ENCODE data around the gene VEZT. TPM values are rescaled to one million over a fixed set of nuclear protein-coding genes. Genes with fewer than 3 reads are reported as not detected.

The VEZT gene
- total RNA-seq, 4 donors from 2014 or later: 64.0 to 117 (median 70.9) TPM

DNA sequence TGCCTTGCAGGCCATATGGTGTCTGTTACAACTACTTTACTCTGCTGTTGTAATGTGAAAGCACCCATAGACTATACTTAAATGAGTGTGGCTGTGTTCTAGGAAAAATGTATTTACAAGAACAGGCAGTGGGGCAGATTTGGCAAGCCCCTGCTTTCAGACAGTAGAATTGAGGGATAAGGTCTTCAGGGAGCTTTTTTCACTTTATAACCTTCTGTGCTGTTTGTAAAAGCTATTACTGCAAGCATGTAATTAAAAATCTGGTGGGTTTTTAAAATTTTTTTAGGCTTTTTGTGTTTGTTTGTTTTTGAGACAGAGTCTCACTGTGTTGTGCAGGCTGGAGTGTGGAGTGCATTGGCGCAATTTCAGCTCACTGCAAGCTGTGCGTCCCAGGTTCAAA lies 73.9 kb downstream of the VEZT start:
- 96% methylated on average over 2 of the region's 2 CpGs for WGBS
- Histone ChIP-seq H3K4me3 (no peak overlapping the region), H3K36me3 (peaks cover 49% of the 10 kb centered on the region), H3K27me3 (no peaks in the 10 kb centered on the region), H3K27ac (no peak overlapping the region), H3K4me1 (no peaks in the 10 kb centered on the region), H3K9me3 (no peaks in the 10 kb centered on the region)
- no peak for DNase-seq (ENCODE audit: low spot score in 2 of 2)
- TF ChIP-seq POLR2A (IDR thresholded peaks at IDR 0.05) (no peak), POLR2AphosphoS5 (IDR thresholded peaks at IDR 0.05) (no peak), EP300 (IDR thresholded peaks at IDR 0.05) (no peak)
- TF ChIP-seq, protein P1, sequence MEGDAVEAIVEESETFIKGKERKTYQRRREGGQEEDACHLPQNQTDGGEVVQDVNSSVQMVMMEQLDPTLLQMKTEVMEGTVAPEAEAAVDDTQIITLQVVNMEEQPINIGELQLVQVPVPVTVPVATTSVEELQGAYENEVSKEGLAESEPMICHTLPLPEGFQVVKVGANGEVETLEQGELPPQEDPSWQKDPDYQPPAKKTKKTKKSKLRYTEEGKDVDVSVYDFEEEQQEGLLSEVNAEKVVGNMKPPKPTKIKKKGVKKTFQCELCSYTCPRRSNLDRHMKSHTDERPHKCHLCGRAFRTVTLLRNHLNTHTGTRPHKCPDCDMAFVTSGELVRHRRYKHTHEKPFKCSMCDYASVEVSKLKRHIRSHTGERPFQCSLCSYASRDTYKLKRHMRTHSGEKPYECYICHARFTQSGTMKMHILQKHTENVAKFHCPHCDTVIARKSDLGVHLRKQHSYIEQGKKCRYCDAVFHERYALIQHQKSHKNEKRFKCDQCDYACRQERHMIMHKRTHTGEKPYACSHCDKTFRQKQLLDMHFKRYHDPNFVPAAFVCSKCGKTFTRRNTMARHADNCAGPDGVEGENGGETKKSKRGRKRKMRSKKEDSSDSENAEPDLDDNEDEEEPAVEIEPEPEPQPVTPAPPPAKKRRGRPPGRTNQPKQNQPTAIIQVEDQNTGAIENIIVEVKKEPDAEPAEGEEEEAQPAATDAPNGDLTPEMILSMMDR (IDR thresholded peaks at IDR 0.05): no peak

DNA sequence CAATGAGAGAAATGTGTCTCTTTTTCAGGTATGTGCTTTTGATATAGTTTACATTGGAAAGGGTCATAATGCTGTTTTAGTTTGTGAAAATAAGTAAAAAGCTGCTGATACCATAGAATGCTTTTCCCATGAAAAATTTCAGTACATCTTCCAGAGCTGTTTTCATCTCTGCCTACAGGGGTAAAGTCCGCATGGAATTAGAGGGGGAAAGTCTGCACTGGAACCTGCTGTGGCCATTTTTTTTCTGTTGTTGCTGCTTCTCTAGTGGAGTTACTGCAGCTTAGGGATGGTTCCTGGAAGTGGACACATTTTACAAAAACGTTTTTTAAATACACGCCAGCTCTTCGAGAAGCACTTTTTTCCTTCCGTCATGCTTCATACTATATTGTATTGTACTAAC lies 81.3 kb downstream of the VEZT start:
- Histone ChIP-seq H3K27me3 (no peaks in the 10 kb centered on the region), H3K4me1 (no peaks in the 10 kb centered on the region), H3K9me3 (no peaks in the 10 kb centered on the region), H3K4me3 (no peak overlapping the region), H3K27ac (no peak overlapping the region), H3K36me3 (peaks cover 70% of the 10 kb centered on the region)
- TF ChIP-seq, protein P1 (IDR thresholded peaks at IDR 0.05): no peak
- TF ChIP-seq POLR2A (IDR thresholded peaks at IDR 0.05): no peak
- TF ChIP-seq POLR2AphosphoS5 (IDR thresholded peaks at IDR 0.05): no peak
- TF ChIP-seq EP300 (IDR thresholded peaks at IDR 0.05): no peak
- no peak for DNase-seq (ENCODE audit: low spot score in 2 of 2)
- 87% methylated on average over 5 of the region's 5 CpGs for WGBS

DNA sequence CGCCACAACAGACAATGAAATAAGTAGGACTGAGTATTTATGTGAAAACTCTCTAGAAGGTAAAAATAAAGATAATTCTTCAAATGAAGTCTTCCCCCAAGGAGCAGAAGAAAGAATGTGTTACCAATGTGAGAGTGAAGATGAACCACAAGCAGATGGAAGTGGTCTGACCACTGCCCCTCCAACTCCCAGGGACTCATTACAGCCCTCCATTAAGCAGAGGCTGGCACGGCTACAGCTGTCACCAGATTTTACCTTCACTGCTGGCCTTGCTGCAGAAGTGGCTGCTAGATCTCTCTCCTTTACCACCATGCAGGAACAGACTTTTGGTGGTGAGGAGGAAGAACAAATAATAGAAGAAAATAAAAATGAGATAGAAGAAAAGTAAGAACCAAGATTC lies 82.7 kb downstream of the VEZT start:
- H3K36me3 ChIP-seq: peaks cover 61% of the 10 kb centered on the region

DNA sequence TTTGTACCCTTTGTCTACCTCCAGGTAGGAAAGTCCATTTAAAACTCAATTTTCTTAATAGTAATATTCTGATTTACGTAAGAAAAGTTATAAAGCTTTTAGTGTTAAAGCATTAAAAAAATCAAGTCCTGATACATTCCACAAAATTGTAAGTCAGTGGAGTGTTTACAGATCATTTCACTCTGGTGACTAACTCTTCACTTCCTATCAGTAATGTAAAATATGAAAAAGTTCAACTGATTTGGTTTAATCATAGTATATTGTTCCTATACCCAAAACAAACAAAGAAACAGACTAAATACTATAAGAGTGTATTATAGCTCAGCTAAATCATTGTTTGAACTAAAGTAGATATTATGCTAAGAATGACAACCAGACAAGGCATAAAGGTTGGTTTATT lies 85.9 kb downstream of the VEZT start:
- TF ChIP-seq POLR2AphosphoS5 (IDR thresholded peaks at IDR 0.05) (no peak), EP300 (IDR thresholded peaks at IDR 0.05) (no peak), POLR2A (IDR thresholded peaks at IDR 0.05) (no peak)
- TF ChIP-seq, protein P1 (IDR thresholded peaks at IDR 0.05): no peak
- H3K27ac ChIP-seq: no peak overlapping the region
- no peak overlapping the region for H3K4me3 ChIP-seq
- WGBS: 97% methylated on average over 1 of the region's 1 CpG
- H3K4me1 ChIP-seq: no peaks in the 10 kb centered on the region
- no peak for DNase-seq (ENCODE audit: low spot score in 2 of 2)
- H3K36me3 ChIP-seq: peaks cover 41% of the 10 kb centered on the region
- no peaks in the 10 kb centered on the region for H3K9me3 ChIP-seq
- no peaks in the 10 kb centered on the region for H3K27me3 ChIP-seq

More for the DNA sequence above, 82.7 kb downstream of the VEZT start:
- H3K9me3 ChIP-seq: no peaks in the 10 kb centered on the region
- H3K4me1 ChIP-seq: no peaks in the 10 kb centered on the region
- no peak for DNase-seq (ENCODE audit: low spot score in 2 of 2)
- no peaks in the 10 kb centered on the region for H3K27me3 ChIP-seq
- TF ChIP-seq EP300 (IDR thresholded peaks at IDR 0.05): no peak
- TF ChIP-seq, protein P1 (IDR thresholded peaks at IDR 0.05): no peak
- no peak for TF ChIP-seq POLR2A (IDR thresholded peaks at IDR 0.05)
- TF ChIP-seq POLR2AphosphoS5 (IDR thresholded peaks at IDR 0.05): no peak
- WGBS: 94% methylated on average over 2 of the region's 2 CpGs
- no peak overlapping the region for H3K4me3 ChIP-seq
- no peak overlapping the region for H3K27ac ChIP-seq

DNA sequence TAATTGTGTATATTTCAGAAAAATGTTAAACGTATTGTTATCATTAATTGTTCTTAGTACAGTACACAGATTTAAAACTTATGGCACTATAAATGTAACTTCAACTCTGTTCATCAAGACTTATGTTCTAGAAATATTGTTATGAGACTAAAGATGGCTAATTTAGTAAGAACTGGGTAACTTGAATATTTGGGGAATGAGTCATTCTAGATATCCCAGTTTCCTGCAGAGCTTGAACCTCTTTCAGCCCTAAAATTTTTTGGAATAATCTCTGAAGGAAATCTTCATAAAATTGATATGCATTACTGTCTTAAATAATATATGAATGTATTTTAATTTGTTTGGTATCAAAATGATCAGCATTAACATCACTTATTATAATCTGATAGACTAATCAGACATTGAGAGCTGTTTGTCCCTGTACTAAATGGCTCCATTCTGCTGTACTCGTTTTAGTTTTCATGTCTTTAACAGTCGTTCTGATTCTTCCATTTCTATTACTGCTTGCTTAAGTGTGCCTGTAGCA lies 87.1 kb downstream of the VEZT start:
- Histone ChIP-seq H3K27ac (no peak overlapping the region), H3K4me3 (no peak overlapping the region), H3K27me3 (no peaks in the 10 kb centered on the region), H3K9me3 (no peaks in the 10 kb centered on the region), H3K4me1 (no peaks in the 10 kb centered on the region), H3K36me3 (peaks cover 36% of the 10 kb centered on the region)
- WGBS: 77% methylated on average over 3 of the region's 3 CpGs
- DNase-seq (ENCODE audit: low spot score in 2 of 2): no peak
- TF ChIP-seq POLR2AphosphoS5 (IDR thresholded peaks at IDR 0.05) (no peak), EP300 (IDR thresholded peaks at IDR 0.05) (no peak), POLR2A (IDR thresholded peaks at IDR 0.05) (no peak)
- TF ChIP-seq, protein P1 (IDR thresholded peaks at IDR 0.05): no peak

Data from suprapubic skin (tissue), 4 donors.